Gastrocnemius medialis (tissue), 4 donors: ENCODE results near the gene ATP9B.

Experiments
- CTCF ChIP-seq, 5 experiments: fragments of 450-650 bp in 3 of 5; fragments of 200-600 bp in 2 of 5; sonication (generic) in 2 of 5; IDR thresholded peaks in 4 of 5; conservative IDR thresholded peaks in 1 of 5; 1 replicate in 4 of 5; 2 replicates in 1 of 5; pipeline ENCODE4 v1.5.1; 2016 to 2019; ENCODE audit warnings: antibody characterized with exemption in 5 of 5, mild to moderate bottlenecking in 3 of 5, moderate library complexity in 3 of 5
- POLR2A ChIP-seq, 2 donors: fragments of 450-650 bp; IDR thresholded peaks; one replicate each; pipeline ENCODE4 v1.6.1; 2017; ENCODE audit warnings: antibody characterized with exemption in 2 of 2, mild to moderate bottlenecking in 2 of 2, moderate library complexity in 2 of 2

- TF ChIP-seq POLR2A (IDR thresholded peaks at IDR 0.05) (no peak), CTCF (IDR thresholded peaks at IDR 0.05 in 4 of 5, conservative IDR thresholded peaks at IDR 0.05 in 1 of 5) (no peak)
Measured at GRCh38 chr18:79384151-79384807, 315.1 kb downstream of the ATP9B start.
